Colonic mucosa (tissue), 4 donors: ENCODE measurements around the gene DACT2. TPM values are rescaled to one million over a fixed set of nuclear protein-coding genes. Genes with fewer than 3 reads are reported as not detected.

Source experiments
- DNase-seq: peaks from one replicate; pipeline ENCODE4 v3.0.0-alpha.2; 2020
- H3K27ac ChIP-seq: fragments of 200-600 bp; one replicate; pipeline ENCODE4 v1.8.0; 2021
- H3K27me3 ChIP-seq: fragments of 200-600 bp; one replicate; pipeline ENCODE4 v1.8.0; 2021
- H3K36me3 ChIP-seq: fragments of 200-600 bp; one replicate; pipeline ENCODE4 v1.8.0; 2021
- H3K4me1 ChIP-seq: fragments of 200-600 bp; one replicate; pipeline ENCODE4 v1.8.0; 2021; ENCODE audit warnings: mild to moderate bottlenecking
- H3K4me3 ChIP-seq: fragments of 200-600 bp; one replicate; pipeline ENCODE4 v1.8.0; 2021
- H3K9ac ChIP-seq, 2 donors: one replicate each; pipeline ENCODE4 v1.7.0; 2013; ENCODE audit warnings: control low read depth in 2 of 2, low read depth in 2 of 2, low read length in 2 of 2
- H3K9me3 ChIP-seq: fragments of 200-600 bp; one replicate; pipeline ENCODE4 v1.8.0; 2021
- CTCF ChIP-seq: fragments of 200-600 bp; IDR thresholded peaks from one replicate; pipeline ENCODE4 v1.8.0; 2022; ENCODE audit warnings: antibody characterized with exemption, mild to moderate bottlenecking
- intact Hi-C: fragments of 100-400 bp; cut with DNase I; formaldehyde crosslinking; loops from one replicate; pipeline ENCODE4 v1.14.1; 2022
- total RNA-seq, 2 donors: library from RNA; stranded (reverse); fragmentation: NEBNext Ultra II Directional in 1 of 2; extraction: Animal tissue kit (Norgen Biotek cat#: 25700) in 1 of 2; gene quantifications; one replicate each; pipeline ENCODE4 v1.2.1, GENCODE V29; 2021
- donor health status: healthy.
- donor health status: DM: no; HTN: no; CAD: no.
- donor health status: DM: no; HTN: no; CAD: no.

The DACT2 gene
- total RNA-seq, 2 donors from 2014 or later = 2.0 TPM

DNA sequence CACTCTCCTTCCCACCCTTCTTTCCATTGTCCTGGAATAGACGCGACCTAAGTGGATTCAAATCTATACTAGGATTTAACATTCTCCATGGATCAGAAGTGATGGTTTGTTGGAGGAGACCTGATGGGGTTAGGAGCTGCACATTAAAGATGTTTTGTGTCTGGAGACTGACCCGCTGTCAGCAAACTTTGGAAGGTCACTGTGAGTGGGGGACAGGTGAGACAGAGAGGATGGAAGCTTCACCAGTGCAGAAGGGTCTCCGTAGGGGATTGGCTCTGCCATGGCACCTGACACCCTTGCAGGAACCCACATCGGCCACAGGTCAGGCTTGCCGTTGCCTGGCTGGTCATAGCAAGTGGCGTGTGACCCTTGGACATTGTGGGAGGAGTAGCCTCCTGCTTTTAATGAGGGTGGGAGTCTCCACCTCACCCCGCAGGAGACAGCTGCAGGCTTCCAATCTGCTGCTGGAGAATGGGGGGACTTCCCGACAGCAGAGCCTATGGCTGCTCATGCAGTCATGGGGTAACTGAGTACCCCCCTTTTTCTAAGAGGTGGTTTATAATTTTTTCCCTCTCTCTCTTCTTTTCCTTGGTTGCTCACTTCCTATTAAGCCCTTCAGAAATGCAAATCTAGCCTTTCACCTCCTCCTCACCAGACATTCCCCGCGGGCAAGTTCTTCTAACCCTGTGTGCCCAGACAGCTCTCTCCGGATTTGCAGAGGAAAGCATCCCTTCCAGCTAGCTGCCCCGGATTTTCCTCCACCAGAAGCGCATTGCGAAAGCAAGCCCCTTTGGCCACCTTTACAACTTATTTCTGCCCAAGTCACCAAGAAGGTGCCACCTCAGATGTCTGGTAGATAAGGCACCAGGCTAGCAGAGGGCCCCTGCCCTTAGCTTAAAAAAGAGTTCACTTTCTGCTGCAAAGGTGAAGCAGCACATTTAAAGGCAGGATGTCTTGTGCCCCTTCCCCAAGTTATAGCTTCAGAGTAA is 53.5 kb downstream of the DACT2 start:
- Histone ChIP-seq H3K36me3 (no peaks in the 10 kb centered on the region), H3K9ac (no peak overlapping the region), H3K9me3 (no peaks in the 10 kb centered on the region), H3K4me1 (no peaks in the 10 kb centered on the region), H3K27me3 (no peaks in the 10 kb centered on the region), H3K4me3 (no peak overlapping the region), H3K27ac (no peak overlapping the region)
- DNase-seq = no peak
- intact Hi-C loops = no loop called here
- no peak for TF ChIP-seq CTCF

DNA sequence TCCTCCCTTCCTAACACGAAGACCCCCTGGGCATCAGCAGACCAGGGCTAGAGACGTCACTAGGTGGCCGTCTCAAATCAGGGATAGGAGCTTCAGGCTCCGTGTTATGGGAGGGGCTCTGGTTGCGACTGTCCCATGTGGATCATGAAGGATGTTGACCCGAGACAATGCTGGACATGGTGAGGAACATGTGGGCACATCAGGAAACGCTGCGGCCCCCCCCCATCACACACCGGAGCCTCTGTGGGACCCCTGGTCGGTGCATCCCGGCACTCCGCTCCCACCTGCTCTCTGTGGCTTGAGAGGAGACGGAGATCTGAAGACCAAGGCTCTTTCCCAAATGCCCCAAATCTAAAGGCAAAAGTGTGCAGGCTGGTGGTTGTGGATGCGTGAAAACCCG is 54.2 kb downstream of the DACT2 start:
- Histone ChIP-seq H3K36me3 (no peaks in the 10 kb centered on the region), H3K9me3 (no peaks in the 10 kb centered on the region), H3K27me3 (no peaks in the 10 kb centered on the region), H3K4me1 (no peaks in the 10 kb centered on the region), H3K4me3 (no peak overlapping the region), H3K27ac (no peak overlapping the region), H3K9ac (no peak overlapping the region)
- DNase-seq = no peak
- intact Hi-C loops = no loop called here
- no peak for TF ChIP-seq CTCF

DNA sequence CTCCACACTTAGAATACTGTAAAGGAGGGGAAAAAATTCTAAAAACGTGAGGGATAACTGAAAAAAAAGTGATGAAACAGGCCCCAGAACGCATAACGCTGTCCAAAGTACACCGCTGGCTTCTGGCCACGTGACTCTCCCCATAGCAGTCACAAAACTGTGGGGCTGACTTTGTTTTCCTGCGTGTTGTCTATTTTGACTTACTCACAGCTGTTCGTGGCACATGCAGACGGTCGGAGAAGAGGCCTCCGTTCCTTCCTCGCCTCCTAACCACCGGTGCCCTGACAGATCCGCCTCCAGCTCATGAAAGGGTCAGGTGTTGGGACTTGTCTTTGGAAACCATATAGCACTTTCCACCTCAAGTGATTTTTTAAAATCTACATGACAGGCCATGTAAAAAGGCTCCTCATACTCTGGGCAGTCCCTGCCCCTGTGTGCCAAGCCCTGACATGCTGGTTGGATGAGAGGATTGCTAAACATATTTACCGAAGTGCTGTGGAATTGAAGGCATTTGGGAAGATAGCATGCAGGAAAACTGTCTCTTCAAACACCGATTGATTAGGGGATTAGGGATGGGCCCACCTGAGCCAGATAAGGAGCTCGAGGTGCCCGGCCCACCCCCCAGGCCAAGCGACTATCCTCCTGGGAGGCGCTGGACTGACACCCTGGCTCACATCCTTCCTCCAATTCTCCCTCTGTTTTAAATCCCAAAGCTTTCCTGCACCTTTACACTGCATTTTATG is 54.8 kb downstream of the DACT2 start:
- intact Hi-C loops = no loop called here
- Histone ChIP-seq H3K4me1 (no peaks in the 10 kb centered on the region), H3K9me3 (no peaks in the 10 kb centered on the region), H3K27ac (no peak overlapping the region), H3K4me3 (no peak overlapping the region), H3K27me3 (no peaks in the 10 kb centered on the region), H3K36me3 (no peaks in the 10 kb centered on the region), H3K9ac (no peak overlapping the region)
- TF ChIP-seq CTCF = no peak
- DNase-seq = peak; percentile 60

GRCh38 chr6:168263351-168263905 is 56.1 kb downstream of the DACT2 start:
- intact Hi-C loops = no loop called here
- DNase-seq = no peak
- H3K4me1 ChIP-seq = no peaks in the 10 kb centered on the region
- no peak overlapping the region for H3K9ac ChIP-seq
- no peaks in the 10 kb centered on the region for H3K36me3 ChIP-seq
- no peaks in the 10 kb centered on the region for H3K9me3 ChIP-seq
- no peak for TF ChIP-seq CTCF
- no peak overlapping the region for H3K27ac ChIP-seq
- no peak overlapping the region for H3K4me3 ChIP-seq
- no peaks in the 10 kb centered on the region for H3K27me3 ChIP-seq

DNA sequence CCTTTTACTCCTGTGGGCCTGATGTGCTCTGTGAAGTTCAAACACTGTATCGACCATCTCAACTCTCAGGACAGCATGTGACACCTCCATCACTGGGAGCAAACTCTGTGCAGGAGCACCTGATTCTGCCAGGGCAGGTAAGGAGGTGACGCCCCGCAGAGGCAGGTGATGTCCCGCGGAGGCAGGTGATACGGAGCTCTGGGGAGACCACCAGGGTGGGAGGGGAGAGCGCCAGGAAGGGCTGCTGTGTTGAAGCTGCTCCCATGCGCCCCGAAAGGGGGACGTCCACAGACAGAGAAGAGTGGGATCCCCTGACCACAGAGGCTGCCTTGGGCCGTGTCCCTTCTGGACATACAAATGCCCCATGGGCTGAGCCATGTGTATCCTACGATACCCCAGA is 58.3 kb downstream of the DACT2 start:
- Histone ChIP-seq H3K27ac (peak overlapping the region; percentile 60), H3K4me3 (no peak overlapping the region), H3K9ac (peak overlapping the region in 1 of 2 donors; percentile 73), H3K9me3 (no peaks in the 10 kb centered on the region), H3K36me3 (no peaks in the 10 kb centered on the region), H3K27me3 (no peaks in the 10 kb centered on the region), H3K4me1 (no peaks in the 10 kb centered on the region)
- TF ChIP-seq CTCF = no peak
- intact Hi-C loops = no loop called here
- DNase-seq = no peak
